ENCODE data around the gene ANKUB1.

The ANKUB1 gene

GRCh38 chr3:149808209-149808829, 16.0 kb upstream of the ANKUB1 start:
- DNase-seq = peak; percentile 72

GRCh38 chr3:149806171-149806778, 13.9 kb upstream of the ANKUB1 start:
- DNase-seq = no peak

- no peak for DNase-seq
These were observed 9.3 kb upstream of the ANKUB1 start for GRCh38 chr3:149801639-149802038.

- DNase-seq = no peak
These were observed 8.8 kb upstream of the ANKUB1 start for GRCh38 chr3:149801195-149801594.

GRCh38 chr3:149800693-149801092, 8.3 kb upstream of the ANKUB1 start:
- DNase-seq = no peak

GRCh38 chr3:149796026-149796425, 3.7 kb upstream of the ANKUB1 start:
- DNase-seq = no peak

GRCh38 chr3:149790698-149791097, 1.7 kb downstream of the ANKUB1 start:
- no peak for DNase-seq

GRCh38 chr3:149790268-149790667, 2.1 kb downstream of the ANKUB1 start:
- DNase-seq = no peak

GRCh38 chr3:149784064-149784704, 8.2 kb downstream of the ANKUB1 start:
- DNase-seq = no peak

GRCh38 chr3:149783576-149783975, 8.8 kb downstream of the ANKUB1 start:
- DNase-seq = no peak

GRCh38 chr3:149781741-149782140, 10.6 kb downstream of the ANKUB1 start:
- DNase-seq = no peak

GRCh38 chr3:149781211-149781610, 11.1 kb downstream of the ANKUB1 start:
- DNase-seq = no peak

GRCh38 chr3:149777414-149778214, 14.7 kb downstream of the ANKUB1 start:
- no peak for DNase-seq

GRCh38 chr3:149776170-149776569, 16.2 kb downstream of the ANKUB1 start:
- no peak for DNase-seq

GRCh38 chr3:149772861-149773260, 19.5 kb downstream of the ANKUB1 start:
- no peak for DNase-seq

- DNase-seq = peak; percentile 60
These were observed 20.6 kb downstream of the ANKUB1 start for GRCh38 chr3:149771652-149772271.

GRCh38 chr3:149770246-149770645, 22.1 kb downstream of the ANKUB1 start:
- DNase-seq = no peak

GRCh38 chr3:149768704-149769103, 23.6 kb downstream of the ANKUB1 start:
- no peak for DNase-seq

- no peak for DNase-seq
These were observed 24.6 kb downstream of the ANKUB1 start for GRCh38 chr3:149767720-149768119.

GRCh38 chr3:149765762-149766334, 26.5 kb downstream of the ANKUB1 start:
- DNase-seq = peak; percentile 46

GRCh38 chr3:149764302-149764701, 28.1 kb downstream of the ANKUB1 start:
- DNase-seq = no peak

- no peak for DNase-seq
These were observed 28.7 kb downstream of the ANKUB1 start for GRCh38 chr3:149763565-149764195.
